ENCODE measurements around the gene MYO6.

Gene MYO6

GRCh38 chr6:75770844-75771243, 21.8 kb downstream of the MYO6 start:
- DNase-seq: no peak

DNA sequence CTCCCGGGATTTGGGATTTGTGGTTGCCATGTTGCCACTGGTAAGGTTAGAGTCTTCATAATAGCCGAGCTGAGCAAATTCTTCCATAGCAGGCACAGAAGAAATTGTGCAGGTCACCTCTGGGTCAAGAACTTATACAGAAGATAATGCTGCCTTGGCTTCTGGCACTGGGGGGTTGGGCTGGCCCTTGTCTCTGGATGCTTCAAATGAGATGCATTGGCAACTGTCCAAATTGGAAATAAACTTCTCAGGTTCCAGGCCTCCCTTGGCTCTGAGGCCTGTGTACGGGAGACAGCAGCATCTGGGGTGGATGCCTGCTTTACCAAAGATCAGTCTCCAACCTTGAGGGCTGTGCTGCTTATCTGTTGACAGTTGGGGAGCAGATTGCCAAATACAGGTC, 26.2 kb downstream of the MYO6 start:
- no peak for DNase-seq

- DNase-seq: no peak
Observed at GRCh38 chr6:75776461-75776860, 27.4 kb downstream of the MYO6 start.

GRCh38 chr6:75778757-75779156, 29.7 kb downstream of the MYO6 start:
- DNase-seq: no peak

DNA sequence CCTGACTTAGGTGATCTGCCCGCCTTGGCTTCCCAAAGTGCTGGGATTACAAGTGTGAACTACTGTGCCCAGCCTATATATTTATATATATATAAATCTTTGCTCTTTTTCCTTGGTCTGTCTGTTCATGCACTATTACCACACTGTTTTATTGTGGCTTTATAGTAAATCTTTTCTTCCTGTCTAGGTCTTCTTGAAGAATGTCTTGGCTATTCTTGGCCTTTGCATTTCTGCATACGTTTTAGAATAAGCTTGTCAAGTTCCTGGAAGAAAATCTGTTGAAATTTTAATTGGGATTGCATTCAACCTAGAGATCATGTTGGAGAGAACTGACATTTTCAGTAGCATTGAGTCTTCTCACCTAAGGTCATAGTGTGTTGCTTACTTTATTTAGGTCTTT, 37.1 kb downstream of the MYO6 start:
- no peak for DNase-seq

- no peak for DNase-seq
Observed at GRCh38 chr6:75788894-75789293, 39.9 kb downstream of the MYO6 start.

DNA sequence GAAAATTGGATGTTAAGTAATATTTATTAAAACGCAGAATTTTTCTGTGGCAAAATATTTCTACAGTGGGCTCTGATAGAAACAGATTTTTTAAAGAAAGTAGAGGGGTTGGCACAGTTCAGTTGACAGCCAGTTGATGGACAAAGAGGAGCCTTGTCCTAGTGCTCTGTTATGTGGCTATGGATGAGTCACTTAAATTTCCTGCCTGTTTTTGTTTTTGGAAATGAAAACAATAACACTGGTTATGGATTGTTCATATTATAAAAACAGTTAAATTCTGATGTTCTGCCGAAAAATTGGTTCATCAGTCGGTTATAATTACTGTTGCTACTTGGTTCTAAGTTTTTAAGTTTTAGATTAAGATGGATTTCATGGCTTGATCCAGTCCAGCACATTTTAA, 42.8 kb downstream of the MYO6 start:
- no peak for DNase-seq

DNA sequence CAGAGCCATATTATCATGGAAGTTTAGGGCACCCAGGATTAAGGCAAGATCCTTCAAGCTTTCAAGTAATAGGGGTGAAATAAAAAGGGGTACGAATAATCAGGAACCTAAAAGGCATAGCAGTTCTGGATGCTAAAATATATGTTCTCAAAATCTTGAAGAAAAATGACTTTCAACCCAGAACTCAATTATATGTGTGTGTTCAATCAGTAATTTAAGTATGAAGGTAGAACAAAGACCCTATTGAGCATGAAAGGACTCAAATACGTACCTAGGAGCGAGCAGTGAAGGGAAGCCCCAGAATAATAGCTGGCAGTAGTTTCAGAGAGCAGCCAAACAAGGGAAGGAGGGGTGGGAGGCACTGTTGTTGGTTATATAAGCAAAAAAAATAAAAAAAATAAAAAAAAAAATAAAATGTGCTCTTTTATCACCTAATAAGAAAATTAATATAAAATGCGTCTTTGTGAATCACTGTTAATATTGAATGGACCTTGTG, 45.4 kb downstream of the MYO6 start:
- DNase-seq: no peak

- no peak for DNase-seq
Observed at GRCh38 chr6:75794954-75795739, 46.1 kb downstream of the MYO6 start.

- no peak for DNase-seq
Observed at GRCh38 chr6:75796723-75797122, 47.7 kb downstream of the MYO6 start.

DNA sequence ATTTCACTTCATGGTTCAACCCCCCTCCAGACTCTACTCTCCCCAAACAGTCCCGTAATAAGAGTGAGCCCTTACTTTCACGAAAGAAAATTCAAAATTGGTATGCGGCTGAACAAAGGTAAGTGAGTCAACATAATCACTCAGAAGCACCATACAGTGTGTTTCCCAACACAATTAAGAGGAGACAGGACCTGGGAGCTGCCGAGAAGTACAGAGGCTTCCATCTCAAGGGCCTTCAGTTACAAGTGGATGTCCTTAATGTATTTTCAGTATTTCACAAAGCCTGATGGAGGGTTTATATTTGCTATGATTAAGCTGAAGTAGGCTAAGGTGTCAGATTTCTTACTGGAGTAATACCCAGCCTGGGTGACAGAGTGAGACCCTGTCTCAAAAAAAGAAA, 51.1 kb downstream of the MYO6 start:
- DNase-seq: no peak

DNA sequence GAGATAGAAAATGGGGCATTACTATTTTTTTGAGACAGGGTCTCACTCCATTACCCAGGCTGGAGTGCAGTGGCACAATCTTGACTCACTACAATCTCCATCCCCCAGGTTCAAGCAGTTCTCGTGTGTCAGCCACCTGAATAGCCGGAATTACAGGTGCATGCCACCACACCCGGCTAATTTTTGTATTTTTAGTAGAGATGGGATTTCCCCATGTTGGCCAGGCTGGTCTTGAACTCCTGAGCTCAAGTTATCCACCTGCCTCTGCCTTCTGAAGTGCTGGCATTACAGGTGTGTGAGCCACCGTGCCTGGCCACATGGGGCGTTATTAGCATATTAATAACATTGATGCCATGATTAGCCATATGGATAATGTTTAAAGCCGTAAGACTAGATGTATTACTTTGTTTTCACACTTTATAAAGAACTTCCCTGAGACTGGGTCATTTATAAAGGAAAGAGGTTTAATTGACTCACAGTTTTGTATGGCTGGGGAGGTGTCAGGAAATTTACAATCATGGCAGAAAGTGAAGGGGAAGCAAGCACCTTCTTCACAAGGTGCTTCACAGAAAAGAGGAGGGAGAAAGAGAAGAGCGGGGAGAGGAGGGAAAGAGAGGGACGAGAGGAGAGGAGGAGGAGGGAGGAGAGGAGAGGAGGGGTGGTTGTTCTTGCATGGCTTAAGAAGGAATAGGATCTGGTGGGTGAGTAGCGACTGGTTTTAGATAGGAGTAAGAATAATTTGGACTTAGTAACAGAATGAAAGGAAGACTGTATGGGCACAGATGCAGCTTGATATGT, 51.9 kb downstream of the MYO6 start:
- no peak for DNase-seq

- no peak for DNase-seq
Observed at GRCh38 chr6:75802366-75802765, 53.3 kb downstream of the MYO6 start.

GRCh38 chr6:75808507-75808906, 59.5 kb downstream of the MYO6 start:
- no peak for DNase-seq

DNA sequence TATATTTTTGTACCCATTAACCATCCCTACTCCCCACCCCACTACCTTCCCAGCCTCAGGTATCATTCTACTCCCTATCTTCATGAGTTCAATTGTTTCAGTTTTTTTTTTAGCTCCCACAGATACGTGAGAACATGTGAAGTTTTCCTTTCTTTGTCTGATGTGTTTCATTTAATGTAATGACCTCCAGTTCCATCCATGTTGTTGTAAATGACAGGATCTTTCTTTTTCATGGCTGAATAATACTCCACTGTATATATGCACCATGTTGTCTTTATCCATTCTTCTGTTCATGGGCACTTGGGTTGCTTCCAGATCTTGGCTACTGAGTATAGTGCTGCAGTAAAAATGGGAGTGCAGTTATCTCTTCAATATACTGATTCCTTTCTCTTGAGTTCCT, 63.5 kb downstream of the MYO6 start:
- DNase-seq: no peak

GRCh38 chr6:75813476-75814250, 64.6 kb downstream of the MYO6 start:
- DNase-seq: no peak

DNA sequence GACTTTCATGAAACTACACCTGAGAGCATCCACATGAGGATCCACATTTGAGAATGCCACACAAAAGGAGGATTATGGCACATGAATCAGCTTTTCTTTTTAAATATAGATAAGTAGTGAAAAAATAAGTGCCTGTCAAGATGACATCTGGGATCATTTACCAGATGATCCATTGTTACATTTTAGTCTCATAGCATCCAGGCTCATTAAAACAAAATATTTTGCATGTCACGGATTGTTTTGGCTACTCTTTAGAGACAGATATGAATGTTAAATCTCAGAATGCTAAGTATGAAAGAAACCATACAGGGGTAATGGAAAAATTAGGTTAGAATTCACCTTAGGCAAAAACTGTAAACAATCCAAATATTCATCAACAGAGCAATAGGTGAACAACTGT, 66.7 kb downstream of the MYO6 start:
- DNase-seq: no peak

DNA sequence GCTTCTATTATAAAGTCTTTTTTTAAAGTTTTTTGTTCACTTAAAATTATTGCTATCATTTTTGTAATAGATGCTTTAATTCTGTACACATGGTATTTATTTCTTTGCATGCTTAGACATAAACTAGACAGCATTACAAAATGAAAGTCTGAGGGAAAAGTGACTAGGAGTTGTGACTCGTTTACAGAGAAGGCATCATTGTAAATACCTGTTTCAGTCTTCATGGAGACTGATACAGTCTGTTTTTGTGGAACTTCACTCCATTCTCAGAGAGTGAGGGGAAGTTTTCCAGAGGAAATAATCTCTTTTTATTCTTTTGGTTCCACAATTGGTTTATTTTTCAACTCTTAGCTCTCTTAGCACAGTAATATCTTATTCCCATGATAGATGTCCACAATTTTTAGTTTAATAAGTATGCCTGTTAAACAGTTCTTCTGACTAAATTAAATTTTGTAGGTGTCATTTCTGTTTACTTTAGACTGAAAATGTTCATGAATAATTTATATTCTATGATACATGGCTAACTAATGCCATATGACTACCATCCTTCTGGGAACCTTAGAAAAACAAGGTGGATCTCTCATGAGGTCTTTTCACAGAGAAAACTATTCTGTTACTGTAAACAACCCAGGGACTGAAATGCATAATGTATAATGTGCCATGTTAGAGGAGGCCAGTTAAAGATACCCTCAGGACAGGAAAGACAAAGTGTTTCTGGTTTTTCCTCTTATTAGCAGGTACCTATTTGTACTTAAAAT, 69.2 kb downstream of the MYO6 start:
- DNase-seq: no peak

GRCh38 chr6:75819776-75820487, 70.9 kb downstream of the MYO6 start:
- DNase-seq: no peak

- no peak for DNase-seq
Observed at GRCh38 chr6:75824160-75824559, 75.1 kb downstream of the MYO6 start.

DNA sequence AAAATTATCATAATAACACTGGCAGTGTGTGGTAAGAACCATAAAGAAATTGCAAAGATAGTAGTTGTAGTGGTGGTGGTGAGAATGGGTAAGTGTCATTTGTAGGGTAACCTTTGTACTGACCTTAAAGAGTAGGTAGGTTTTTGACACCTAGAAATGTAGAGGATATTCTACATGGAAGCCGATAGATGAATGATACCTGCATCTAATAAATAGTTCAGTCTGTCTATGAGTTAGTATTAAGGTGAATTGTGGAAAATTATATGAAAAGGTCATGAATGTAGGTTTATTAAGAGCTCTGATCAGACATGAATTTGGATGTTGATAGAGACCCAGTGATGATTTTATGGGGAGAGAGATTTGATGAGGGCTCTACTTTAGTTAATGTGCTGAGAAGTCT, 78.1 kb downstream of the MYO6 start:
- no peak for DNase-seq
